Fibroblast of skin of abdomen (primary cell): Measurements from ENCODE around the gene ATF2. TPM values are rescaled to one million over a fixed set of nuclear protein-coding genes. Genes with fewer than 3 reads are reported as not detected.

ENCODE experiments used
- DNase-seq: peaks from one replicate; pipeline ENCODE4 v3.0.0-alpha.2; 2013
- polyA plus RNA-seq, 2 experiments: library from polyadenylated mRNA; unstranded; fragments of 120-200 nt; gene quantifications; one replicate each; pipeline ENCODE4 v1.2.1, GENCODE V29; 2013; ENCODE audit not compliant: insufficient read length in 2 of 2

Gene ATF2
- polyA plus RNA-seq (2013, experiment 1 of 2; ENCODE audit: insufficient read length): 33.7 TPM
- 33.0 TPM for polyA plus RNA-seq (2013, experiment 2 of 2; ENCODE audit: insufficient read length)

- DNase-seq: peak; percentile 100
Measured at GRCh38 chr2:175167792-175168563, at the start of gene ATF2. Gene ATF2 (minus strand): TSS chr2:175168203. CDS start chr2:175136443, 31,760 bp downstream.

- no peak for DNase-seq
Measured at GRCh38 chr2:175207741-175208438, 39.9 kb upstream of the ATF2 start.

GRCh38 chr2:175206866-175207265, 38.9 kb upstream of the ATF2 start:
- no peak for DNase-seq

- DNase-seq: peak; percentile 26
Measured at GRCh38 chr2:175205523-175205922, 37.5 kb upstream of the ATF2 start.

GRCh38 chr2:175203621-175204496, 35.9 kb upstream of the ATF2 start:
- DNase-seq: peak; percentile 38

- no peak for DNase-seq
Measured at GRCh38 chr2:175195012-175195411, 27.0 kb upstream of the ATF2 start.

- DNase-seq: no peak
Measured at GRCh38 chr2:175188761-175189160, 20.8 kb upstream of the ATF2 start.

- peak; percentile 6 for DNase-seq
Measured at GRCh38 chr2:175187378-175187777, 19.4 kb upstream of the ATF2 start.

- no peak for DNase-seq
Measured at GRCh38 chr2:175183674-175184073, 15.7 kb upstream of the ATF2 start.

GRCh38 chr2:175181877-175182308, 13.9 kb upstream of the ATF2 start:
- DNase-seq: no peak

GRCh38 chr2:175181104-175181876, 13.3 kb upstream of the ATF2 start, which contains the start of gene ATP5MC3:
Gene ATP5MC3 (minus strand): TSS chr2:175181710. CDS start chr2:175181393, 317 bp downstream.
- peak; percentile 96 for DNase-seq

- peak; percentile 29 for DNase-seq
Measured at GRCh38 chr2:175180701-175181103, 12.7 kb upstream of the ATF2 start.

- DNase-seq: no peak
Measured at GRCh38 chr2:175176624-175177023, 8.6 kb upstream of the ATF2 start.

- DNase-seq: no peak
Measured at GRCh38 chr2:175175896-175176295, 7.9 kb upstream of the ATF2 start.

GRCh38 chr2:175175320-175175719, 7.3 kb upstream of the ATF2 start:
- DNase-seq: no peak

GRCh38 chr2:175170659-175171304, 2.8 kb upstream of the ATF2 start:
- DNase-seq: no peak

- no peak for DNase-seq
Measured at GRCh38 chr2:175169191-175169590, 1.2 kb upstream of the ATF2 start.

- no peak for DNase-seq
Measured at GRCh38 chr2:175168564-175168945, 552 bp upstream of the ATF2 start.

GRCh38 chr2:175167076-175167791, 769 bp downstream of the ATF2 start:
- peak; percentile 36 for DNase-seq

- no peak for DNase-seq
Measured at GRCh38 chr2:175166216-175166824, 1.7 kb downstream of the ATF2 start.
